EL (cell line): Measurements from ENCODE around the gene ARID3C.

Experiments used
- DNase-seq: peaks from one replicate; pipeline ENCODE4 v3.0.0-alpha.2; 2016

ARID3C gene

GRCh38 chr9:34576597-34577399, 52.1 kb downstream of the ARID3C start:
- no peak for DNase-seq

- no peak for DNase-seq
Observed at GRCh38 chr9:34575862-34576596, 52.8 kb downstream of the ARID3C start.

GRCh38 chr9:34575241-34575640, 53.6 kb downstream of the ARID3C start:
- no peak for DNase-seq

GRCh38 chr9:34574571-34574970, 54.3 kb downstream of the ARID3C start:
- DNase-seq, result no peak

GRCh38 chr9:34573599-34574325, 55.1 kb downstream of the ARID3C start:
- no peak for DNase-seq

- DNase-seq, result no peak
Observed at GRCh38 chr9:34572628-34573027, 56.2 kb downstream of the ARID3C start.

- no peak for DNase-seq
Observed at GRCh38 chr9:34572092-34572491, 56.8 kb downstream of the ARID3C start.

GRCh38 chr9:34571481-34571810, 57.4 kb downstream of the ARID3C start:
- DNase-seq, result no peak
